Liver (tissue), 9 donors: ENCODE results near the gene CCDC192. TPM values are rescaled to one million over a fixed set of nuclear protein-coding genes. Genes with fewer than 3 reads are reported as not detected.

ENCODE experiments used
- DNase-seq: peaks from one replicate; pipeline ENCODE4 v3.0.0-alpha.2; 2017; ENCODE audit warnings: low spot score
- H3K27ac ChIP-seq, 2 donors: one replicate each; pipeline ENCODE4 v1.7.0; 2013; ENCODE audit warnings: inconsistent platforms in 2 of 2, low read length in 2 of 2, control low read depth in 1 of 2, low read depth in 1 of 2, mild to moderate bottlenecking in 1 of 2
- H3K27me3 ChIP-seq, 4 donors: one replicate each; pipeline versions ENCODE4 v1.6.1 to v1.7.0; 2013; ENCODE audit warnings: low read length in 3 of 4, inconsistent platforms in 1 of 4, mild to moderate bottlenecking in 1 of 4, moderate library complexity in 1 of 4; ENCODE audit not compliant: control insufficient read depth in 4 of 4, insufficient read depth in 4 of 4
- H3K36me3 ChIP-seq, 4 donors: one replicate each; pipeline versions ENCODE4 v1.6.1 to v1.7.0; 2013; ENCODE audit warnings: low read length in 3 of 4, mild to moderate bottlenecking in 3 of 4, low read depth in 1 of 4, moderate library complexity in 1 of 4; ENCODE audit not compliant: control insufficient read depth in 4 of 4, insufficient read depth in 3 of 4
- H3K4me1 ChIP-seq, 4 donors: one replicate each; pipeline versions ENCODE4 v1.6.1 to v1.7.0; 2013; ENCODE audit warnings: low read length in 3 of 4, mild to moderate bottlenecking in 3 of 4, moderate library complexity in 1 of 4; ENCODE audit not compliant: control insufficient read depth in 4 of 4, insufficient read depth in 4 of 4
- H3K4me3 ChIP-seq, 3 donors: one replicate each; pipeline versions ENCODE4 v1.6.1 to v1.7.0; 2013; ENCODE audit warnings: low read length in 3 of 3, control low read depth in 1 of 3, low read depth in 1 of 3, mild to moderate bottlenecking in 1 of 3
- H3K9ac ChIP-seq, 2 donors: one replicate each; pipeline ENCODE4 v1.7.0; 2013; ENCODE audit warnings: low read length in 2 of 2, mild to moderate bottlenecking in 2 of 2, moderate library complexity in 2 of 2, control low read depth in 1 of 2, low read depth in 1 of 2
- H3K9me3 ChIP-seq, 4 donors: one replicate each; pipeline versions ENCODE4 v1.6.1 to v1.7.0; 2013; ENCODE audit warnings: low read length in 3 of 4; ENCODE audit not compliant: control insufficient read depth in 4 of 4
- FOXA1 ChIP-seq: IDR thresholded peaks from 2 replicates; pipeline ENCODE4 v1.6.1; 2016; ENCODE audit warnings: antibody characterized with exemption
- GABPA ChIP-seq, 2 donors: IDR thresholded peaks in 1 of 2; conservative IDR thresholded peaks in 1 of 2; 2 replicates each; pipeline ENCODE4 v1.6.1; 2016; ENCODE audit warnings: antibody characterized with exemption in 2 of 2, mild to moderate bottlenecking in 1 of 2, moderate library complexity in 1 of 2
- HNF4G ChIP-seq: IDR thresholded peaks from 2 replicates; pipeline ENCODE4 v1.6.1; 2016; ENCODE audit warnings: antibody characterized with exemption
- JUND ChIP-seq, 2 donors: IDR thresholded peaks; 2 replicates each; pipeline ENCODE4 v1.6.1; 2016; ENCODE audit warnings: antibody characterized with exemption in 2 of 2
- NR2F2 ChIP-seq: IDR thresholded peaks from 2 replicates; pipeline ENCODE4 v1.6.1; 2016; ENCODE audit warnings: antibody characterized with exemption
- RAD21 ChIP-seq, 2 donors: IDR thresholded peaks; 2 replicates each; pipeline ENCODE4 v1.6.1; 2016; ENCODE audit warnings: antibody characterized with exemption in 2 of 2, mild to moderate bottlenecking in 2 of 2
- RXRA ChIP-seq, 2 donors: IDR thresholded peaks; 2 replicates each; pipeline ENCODE4 v1.6.1; 2017 to 2018; ENCODE audit warnings: antibody characterized with exemption in 2 of 2, mild to moderate bottlenecking in 1 of 2
- SP1 ChIP-seq: IDR thresholded peaks from 2 replicates; pipeline ENCODE4 v1.6.1; 2018; ENCODE audit warnings: antibody characterized with exemption, mild to moderate bottlenecking
- TAF1 ChIP-seq: conservative IDR thresholded peaks from 2 replicates; pipeline ENCODE4 v1.6.1; 2016; ENCODE audit warnings: antibody characterized with exemption, mild to moderate bottlenecking
- YY1 ChIP-seq: IDR thresholded peaks from 2 replicates; pipeline ENCODE4 v1.6.1; 2016; ENCODE audit warnings: antibody characterized with exemption, mild to moderate bottlenecking
- polyA plus RNA-seq, 2 donors: library from polyadenylated mRNA; stranded (reverse) in 1 of 2; unstranded in 1 of 2; fragments of 200-250 nt in 1 of 2; fragments of >200 nt in 1 of 2; fragmentation: Nextera tagmentation in 1 of 2; extraction: Ambion mirVana in 1 of 2; gene quantifications; one replicate each; pipeline versions ENCODE4 v1.2.1 to v1.2.3, GENCODE V29; 2013 to 2015
- total RNA-seq, 2 donors: library from RNA; depleted of rRNA; stranded (reverse); fragments of >200 nt; gene quantifications; one replicate each; pipeline ENCODE4 v1.2.3, GENCODE V29; 2014
- TF ChIP-seq, protein P1 (sequence below): IDR thresholded peaks from 2 replicates; pipeline ENCODE4 v1.6.1; 2016; ENCODE audit warnings: antibody characterized with exemption
- TF ChIP-seq, protein P2 (sequence below): IDR thresholded peaks from 2 replicates; pipeline ENCODE4 v1.6.1; 2016; ENCODE audit warnings: antibody characterized with exemption
- TF ChIP-seq, protein P3 (sequence below): IDR thresholded peaks from 2 replicates; pipeline ENCODE4 v1.6.1; 2016; ENCODE audit warnings: antibody characterized with exemption, mild to moderate bottlenecking
- TF ChIP-seq, protein P4 (sequence below): IDR thresholded peaks from 2 replicates; pipeline ENCODE4 v1.6.1; 2016; ENCODE audit warnings: antibody characterized with exemption
- TF ChIP-seq, protein P5 (sequence below): fragments of 150-350 bp; IDR thresholded peaks from 2 replicates; pipeline ENCODE4 v1.5.1; 2017; ENCODE audit warnings: improper control_type of control experiment, low read depth, low read length; ENCODE audit not compliant: missing input control
- donor health status: healthy.
- donor health status: healthy.
- donor health status: healthy.
- donor health status: healthy.
- donor health status: healthy.

CCDC192 gene
- total and polyA plus RNA-seq, 4 donors: not detected

DNA sequence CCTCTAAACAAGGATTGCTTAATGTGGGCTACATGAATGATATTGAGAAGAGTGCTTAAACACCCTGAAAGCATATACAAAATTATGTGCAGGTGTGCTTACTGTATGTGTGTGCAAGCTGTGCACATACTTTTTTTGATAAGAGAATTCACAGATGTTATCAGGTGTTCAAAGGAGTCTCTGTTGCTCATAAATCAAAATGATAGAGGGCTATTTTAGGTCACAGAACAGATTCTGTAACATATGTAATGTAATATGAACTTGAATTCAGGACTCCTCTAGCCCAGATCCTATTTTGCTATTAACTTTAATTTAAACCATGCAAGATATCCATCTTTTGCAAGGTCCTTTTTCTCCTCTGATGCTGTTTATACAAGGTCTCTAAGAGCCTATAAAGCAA, 38.2 kb downstream of the CCDC192 start:
- Histone ChIP-seq H3K36me3 (no peaks in the 10 kb centered on the region), H3K4me3 (no peak overlapping the region), H3K27me3 (peaks cover 0 to 6% (median 0%) of the 10 kb centered on the region in 4 donors), H3K27ac (no peak overlapping the region), H3K9ac (no peak overlapping the region), H3K9me3 (no peaks in the 10 kb centered on the region), H3K4me1 (no peaks in the 10 kb centered on the region)
- no peak for DNase-seq
- TF ChIP-seq, protein P1, sequence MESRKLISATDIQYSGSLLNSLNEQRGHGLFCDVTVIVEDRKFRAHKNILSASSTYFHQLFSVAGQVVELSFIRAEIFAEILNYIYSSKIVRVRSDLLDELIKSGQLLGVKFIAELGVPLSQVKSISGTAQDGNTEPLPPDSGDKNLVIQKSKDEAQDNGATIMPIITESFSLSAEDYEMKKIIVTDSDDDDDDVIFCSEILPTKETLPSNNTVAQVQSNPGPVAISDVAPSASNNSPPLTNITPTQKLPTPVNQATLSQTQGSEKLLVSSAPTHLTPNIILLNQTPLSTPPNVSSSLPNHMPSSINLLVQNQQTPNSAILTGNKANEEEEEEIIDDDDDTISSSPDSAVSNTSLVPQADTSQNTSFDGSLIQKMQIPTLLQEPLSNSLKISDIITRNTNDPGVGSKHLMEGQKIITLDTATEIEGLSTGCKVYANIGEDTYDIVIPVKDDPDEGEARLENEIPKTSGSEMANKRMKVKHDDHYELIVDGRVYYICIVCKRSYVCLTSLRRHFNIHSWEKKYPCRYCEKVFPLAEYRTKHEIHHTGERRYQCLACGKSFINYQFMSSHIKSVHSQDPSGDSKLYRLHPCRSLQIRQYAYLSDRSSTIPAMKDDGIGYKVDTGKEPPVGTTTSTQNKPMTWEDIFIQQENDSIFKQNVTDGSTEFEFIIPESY: no peak
- TF ChIP-seq JUND (IDR thresholded peaks at IDR 0.05): no peak
- TF ChIP-seq RXRA (IDR thresholded peaks at IDR 0.05): no peak
- TF ChIP-seq, protein P2, sequence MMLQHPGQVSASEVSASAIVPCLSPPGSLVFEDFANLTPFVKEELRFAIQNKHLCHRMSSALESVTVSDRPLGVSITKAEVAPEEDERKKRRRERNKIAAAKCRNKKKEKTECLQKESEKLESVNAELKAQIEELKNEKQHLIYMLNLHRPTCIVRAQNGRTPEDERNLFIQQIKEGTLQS: no peak
- TF ChIP-seq, protein P3, sequence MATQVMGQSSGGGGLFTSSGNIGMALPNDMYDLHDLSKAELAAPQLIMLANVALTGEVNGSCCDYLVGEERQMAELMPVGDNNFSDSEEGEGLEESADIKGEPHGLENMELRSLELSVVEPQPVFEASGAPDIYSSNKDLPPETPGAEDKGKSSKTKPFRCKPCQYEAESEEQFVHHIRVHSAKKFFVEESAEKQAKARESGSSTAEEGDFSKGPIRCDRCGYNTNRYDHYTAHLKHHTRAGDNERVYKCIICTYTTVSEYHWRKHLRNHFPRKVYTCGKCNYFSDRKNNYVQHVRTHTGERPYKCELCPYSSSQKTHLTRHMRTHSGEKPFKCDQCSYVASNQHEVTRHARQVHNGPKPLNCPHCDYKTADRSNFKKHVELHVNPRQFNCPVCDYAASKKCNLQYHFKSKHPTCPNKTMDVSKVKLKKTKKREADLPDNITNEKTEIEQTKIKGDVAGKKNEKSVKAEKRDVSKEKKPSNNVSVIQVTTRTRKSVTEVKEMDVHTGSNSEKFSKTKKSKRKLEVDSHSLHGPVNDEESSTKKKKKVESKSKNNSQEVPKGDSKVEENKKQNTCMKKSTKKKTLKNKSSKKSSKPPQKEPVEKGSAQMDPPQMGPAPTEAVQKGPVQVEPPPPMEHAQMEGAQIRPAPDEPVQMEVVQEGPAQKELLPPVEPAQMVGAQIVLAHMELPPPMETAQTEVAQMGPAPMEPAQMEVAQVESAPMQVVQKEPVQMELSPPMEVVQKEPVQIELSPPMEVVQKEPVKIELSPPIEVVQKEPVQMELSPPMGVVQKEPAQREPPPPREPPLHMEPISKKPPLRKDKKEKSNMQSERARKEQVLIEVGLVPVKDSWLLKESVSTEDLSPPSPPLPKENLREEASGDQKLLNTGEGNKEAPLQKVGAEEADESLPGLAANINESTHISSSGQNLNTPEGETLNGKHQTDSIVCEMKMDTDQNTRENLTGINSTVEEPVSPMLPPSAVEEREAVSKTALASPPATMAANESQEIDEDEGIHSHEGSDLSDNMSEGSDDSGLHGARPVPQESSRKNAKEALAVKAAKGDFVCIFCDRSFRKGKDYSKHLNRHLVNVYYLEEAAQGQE: no peak
- no peak for TF ChIP-seq HNF4G

DNA sequence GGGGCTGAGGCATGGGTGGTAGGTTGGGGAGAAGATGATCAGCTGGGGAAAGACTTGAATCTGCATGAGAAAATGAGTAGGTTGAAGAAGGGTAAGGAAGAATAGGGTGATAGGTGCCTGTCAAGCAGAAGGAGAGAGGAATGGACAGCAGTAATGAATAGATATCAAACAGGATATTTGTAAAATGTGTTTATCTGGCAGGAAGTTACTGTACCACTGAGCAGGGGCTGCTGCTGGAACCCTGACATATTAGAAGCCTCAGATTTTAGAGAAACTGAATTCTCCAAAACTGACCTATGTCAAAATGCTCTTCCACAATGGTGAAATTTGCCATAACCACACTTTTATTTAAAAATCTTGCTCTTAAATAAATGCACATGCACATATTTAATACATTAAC, 41.0 kb downstream of the CCDC192 start:
- no peaks in the 10 kb centered on the region for H3K4me1 ChIP-seq
- H3K27ac ChIP-seq: no peak overlapping the region
- H3K27me3 ChIP-seq: peaks cover 0 to 6% (median 0%) of the 10 kb centered on the region in 4 donors
- H3K36me3 ChIP-seq: no peaks in the 10 kb centered on the region
- TF ChIP-seq, protein P4, sequence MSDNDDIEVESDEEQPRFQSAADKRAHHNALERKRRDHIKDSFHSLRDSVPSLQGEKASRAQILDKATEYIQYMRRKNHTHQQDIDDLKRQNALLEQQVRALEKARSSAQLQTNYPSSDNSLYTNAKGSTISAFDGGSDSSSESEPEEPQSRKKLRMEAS: no peak
- TF ChIP-seq, protein P3: no peak
- TF ChIP-seq TAF1: no peak
- TF ChIP-seq FOXA1: no peak
- no peak for TF ChIP-seq RAD21 (IDR thresholded peaks at IDR 0.05)
- TF ChIP-seq, protein P2: no peak
- TF ChIP-seq JUND (IDR thresholded peaks at IDR 0.05): no peak
- TF ChIP-seq GABPA (IDR thresholded peaks at IDR 0.05 in 1 of 2, conservative IDR thresholded peaks at IDR 0.05 in 1 of 2): no peak
- TF ChIP-seq SP1: no peak
- no peak for TF ChIP-seq NR2F2
- TF ChIP-seq, protein P1: no peak
- no peak for TF ChIP-seq HNF4G
- TF ChIP-seq, protein P5, sequence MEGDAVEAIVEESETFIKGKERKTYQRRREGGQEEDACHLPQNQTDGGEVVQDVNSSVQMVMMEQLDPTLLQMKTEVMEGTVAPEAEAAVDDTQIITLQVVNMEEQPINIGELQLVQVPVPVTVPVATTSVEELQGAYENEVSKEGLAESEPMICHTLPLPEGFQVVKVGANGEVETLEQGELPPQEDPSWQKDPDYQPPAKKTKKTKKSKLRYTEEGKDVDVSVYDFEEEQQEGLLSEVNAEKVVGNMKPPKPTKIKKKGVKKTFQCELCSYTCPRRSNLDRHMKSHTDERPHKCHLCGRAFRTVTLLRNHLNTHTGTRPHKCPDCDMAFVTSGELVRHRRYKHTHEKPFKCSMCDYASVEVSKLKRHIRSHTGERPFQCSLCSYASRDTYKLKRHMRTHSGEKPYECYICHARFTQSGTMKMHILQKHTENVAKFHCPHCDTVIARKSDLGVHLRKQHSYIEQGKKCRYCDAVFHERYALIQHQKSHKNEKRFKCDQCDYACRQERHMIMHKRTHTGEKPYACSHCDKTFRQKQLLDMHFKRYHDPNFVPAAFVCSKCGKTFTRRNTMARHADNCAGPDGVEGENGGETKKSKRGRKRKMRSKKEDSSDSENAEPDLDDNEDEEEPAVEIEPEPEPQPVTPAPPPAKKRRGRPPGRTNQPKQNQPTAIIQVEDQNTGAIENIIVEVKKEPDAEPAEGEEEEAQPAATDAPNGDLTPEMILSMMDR: no peak
- TF ChIP-seq YY1: no peak
- H3K9ac ChIP-seq: no peak overlapping the region
- H3K9me3 ChIP-seq: no peaks in the 10 kb centered on the region
- DNase-seq: no peak
- no peak overlapping the region for H3K4me3 ChIP-seq
